ENCODE data around the gene SLC35E3.

Gene SLC35E3

DNA sequence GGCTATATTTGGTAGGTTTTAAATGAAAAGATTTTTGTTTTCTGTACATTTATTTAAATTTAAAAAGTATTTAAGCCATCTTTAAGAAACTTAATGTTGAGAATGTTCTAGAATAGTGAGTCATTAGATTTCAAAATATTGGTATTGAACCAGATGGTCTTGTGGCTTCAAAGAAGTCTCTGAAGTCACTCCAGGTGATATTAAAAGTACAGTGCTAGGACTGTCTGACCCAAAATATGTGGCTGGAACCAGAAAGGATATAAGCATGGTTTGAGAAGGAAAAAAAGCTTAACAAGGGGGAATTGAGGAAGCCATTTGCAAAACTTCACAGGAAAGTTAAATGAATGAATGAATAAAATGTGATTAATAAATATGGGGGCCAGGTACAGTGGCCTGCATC, 33.3 kb downstream of the SLC35E3 start:
- Histone ChIP-seq H3K79me1 (ENCODE audit: low read length) (no peaks in the 10 kb centered on the region), H3K27me3 (ENCODE audit: insufficient read depth, low read length, poor library complexity) (no peaks in the 10 kb centered on the region), H3K18ac (ENCODE audit: low read length) (no peak overlapping the region), H2BK5ac (ENCODE audit: low read length) (no peak overlapping the region), H2BK120ac (ENCODE audit: low read depth, low read length) (no peak overlapping the region), H3K56ac (ENCODE audit: low read length) (no peak overlapping the region), H3K4me3 (ENCODE audit: low read length) (no peak overlapping the region), H4K8ac (ENCODE audit: low read depth, low read length) (no peak overlapping the region), H3K9ac (ENCODE audit: low read length) (no peak overlapping the region), H4K5ac (ENCODE audit: low read length) (no peak overlapping the region), H3K4me2 (ENCODE audit: low read length) (no peak overlapping the region), H3K4ac (ENCODE audit: low read depth, low read length) (no peak overlapping the region), H2BK15ac (replicated peaks; ENCODE audit: low read depth) (no peak overlapping the region), H3K79me2 (ENCODE audit: control insufficient read depth, insufficient read depth, low read length) (no peaks in the 10 kb centered on the region), H2AK5ac (ENCODE audit: low read length) (no peak overlapping the region), H3K23ac (ENCODE audit: low read length) (no peak overlapping the region), H3K4me1 (ENCODE audit: control insufficient read depth, low read depth, low read length) (no peaks in the 10 kb centered on the region), H3K27ac (ENCODE audit: low read depth, low read length) (no peak overlapping the region), H3K36me3 (ENCODE audit: control insufficient read depth, insufficient read depth, low read length) (no peaks in the 10 kb centered on the region)
- no peak for DNase-seq

GRCh38 chr12:68780731-68781130, 34.8 kb downstream of the SLC35E3 start:
- WGBS (ENCODE audit: extremely low coverage, insufficient coverage, low lambda C conversion rate): no CpG with 5 or more reads among the region's 6 CpGs
- no peaks in the 10 kb centered on the region for H3K79me1 ChIP-seq (ENCODE audit: low read length)
- H3K27ac ChIP-seq (ENCODE audit: low read depth, low read length): no peak overlapping the region
- no peak overlapping the region for H2AK5ac ChIP-seq (ENCODE audit: low read length)
- H2BK120ac ChIP-seq (ENCODE audit: low read depth, low read length): no peak overlapping the region
- H3K36me3 ChIP-seq (ENCODE audit: control insufficient read depth, insufficient read depth, low read length): no peaks in the 10 kb centered on the region
- H2BK5ac ChIP-seq (ENCODE audit: low read length): no peak overlapping the region
- no peak overlapping the region for H2BK15ac ChIP-seq (replicated peaks; ENCODE audit: low read depth)
- H3K9ac ChIP-seq (ENCODE audit: low read length): no peak overlapping the region
- H3K79me2 ChIP-seq (ENCODE audit: control insufficient read depth, insufficient read depth, low read length): no peaks in the 10 kb centered on the region
- no peak overlapping the region for H4K8ac ChIP-seq (ENCODE audit: low read depth, low read length)
- H3K23ac ChIP-seq (ENCODE audit: low read length): no peak overlapping the region
- DNase-seq: peak; percentile 45
- no peaks in the 10 kb centered on the region for H3K4me1 ChIP-seq (ENCODE audit: control insufficient read depth, low read depth, low read length)
- no peak overlapping the region for H4K5ac ChIP-seq (ENCODE audit: low read length)
- no peak overlapping the region for H3K18ac ChIP-seq (ENCODE audit: low read length)
- H3K4me2 ChIP-seq (ENCODE audit: low read length): no peak overlapping the region
- no peak overlapping the region for H3K4ac ChIP-seq (ENCODE audit: low read depth, low read length)
- no peak overlapping the region for H3K56ac ChIP-seq (ENCODE audit: low read length)
- H3K27me3 ChIP-seq (ENCODE audit: insufficient read depth, low read length, poor library complexity): no peaks in the 10 kb centered on the region
- H3K4me3 ChIP-seq (ENCODE audit: low read length): no peak overlapping the region

DNA sequence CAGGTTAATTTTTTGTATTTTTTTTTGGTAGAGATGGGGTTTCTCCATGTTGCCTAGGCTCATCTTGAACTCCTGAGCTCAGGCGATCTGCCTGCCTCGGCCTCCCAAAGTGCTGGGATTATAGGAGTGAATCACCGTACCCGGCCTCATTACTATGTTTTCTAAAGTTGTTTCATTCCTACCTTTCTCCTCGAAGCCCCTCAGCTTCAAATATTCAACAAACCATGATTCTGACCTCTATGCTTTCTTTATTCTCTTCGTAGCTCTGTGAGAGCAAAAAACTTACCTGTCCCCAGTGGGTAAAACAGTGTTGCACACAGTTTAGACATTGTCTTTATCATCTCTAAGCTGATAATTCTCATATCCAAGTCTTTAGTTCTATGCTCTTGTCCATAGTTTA, 35.8 kb downstream of the SLC35E3 start:
- H2BK120ac ChIP-seq (ENCODE audit: low read depth, low read length): no peak overlapping the region
- no peak overlapping the region for H3K4me2 ChIP-seq (ENCODE audit: low read length)
- H3K56ac ChIP-seq (ENCODE audit: low read length): no peak overlapping the region
- no peak overlapping the region for H3K9ac ChIP-seq (ENCODE audit: low read length)
- no peak overlapping the region for H3K27ac ChIP-seq (ENCODE audit: low read depth, low read length)
- H3K4me1 ChIP-seq (ENCODE audit: control insufficient read depth, low read depth, low read length): no peaks in the 10 kb centered on the region
- H3K79me1 ChIP-seq (ENCODE audit: low read length): no peaks in the 10 kb centered on the region
- H4K8ac ChIP-seq (ENCODE audit: low read depth, low read length): no peak overlapping the region
- H2BK15ac ChIP-seq (replicated peaks; ENCODE audit: low read depth): no peak overlapping the region
- DNase-seq: no peak
- H3K23ac ChIP-seq (ENCODE audit: low read length): no peak overlapping the region
- no CpG with 5 or more reads among the region's 6 CpGs for WGBS (ENCODE audit: extremely low coverage, insufficient coverage, low lambda C conversion rate)
- no peak overlapping the region for H2AK5ac ChIP-seq (ENCODE audit: low read length)
- H3K79me2 ChIP-seq (ENCODE audit: control insufficient read depth, insufficient read depth, low read length): no peaks in the 10 kb centered on the region
- H2BK5ac ChIP-seq (ENCODE audit: low read length): no peak overlapping the region
- no peak overlapping the region for H3K4me3 ChIP-seq (ENCODE audit: low read length)
- H3K27me3 ChIP-seq (ENCODE audit: insufficient read depth, low read length, poor library complexity): no peaks in the 10 kb centered on the region
- H3K36me3 ChIP-seq (ENCODE audit: control insufficient read depth, insufficient read depth, low read length): no peaks in the 10 kb centered on the region
- H4K5ac ChIP-seq (ENCODE audit: low read length): no peak overlapping the region
- H3K18ac ChIP-seq (ENCODE audit: low read length): no peak overlapping the region
- H3K4ac ChIP-seq (ENCODE audit: low read depth, low read length): no peak overlapping the region

DNA sequence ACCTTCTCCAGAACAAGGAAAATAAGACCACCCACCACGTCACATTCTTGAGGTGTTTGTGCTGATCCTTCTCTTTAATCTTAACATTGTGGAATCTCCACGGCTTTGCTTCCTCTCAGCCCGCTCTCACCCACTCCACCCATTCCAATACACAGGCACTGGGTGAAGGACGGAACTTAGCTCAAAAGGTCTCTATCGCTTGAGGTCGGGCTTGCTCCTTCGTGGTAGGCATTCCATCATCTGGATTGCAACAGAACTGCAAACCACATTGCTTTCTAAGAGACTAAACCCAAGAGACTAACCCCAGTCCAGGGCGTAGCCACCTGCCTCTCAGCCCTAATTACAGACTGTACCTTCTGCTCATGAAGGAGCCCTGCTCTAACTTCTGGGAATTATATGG, 38.0 kb downstream of the SLC35E3 start:
- Histone ChIP-seq H4K8ac (ENCODE audit: low read depth, low read length) (no peak overlapping the region), H3K79me1 (ENCODE audit: low read length) (no peaks in the 10 kb centered on the region), H3K79me2 (ENCODE audit: control insufficient read depth, insufficient read depth, low read length) (no peaks in the 10 kb centered on the region), H3K23ac (ENCODE audit: low read length) (no peak overlapping the region), H3K4ac (ENCODE audit: low read depth, low read length) (no peak overlapping the region), H3K4me2 (ENCODE audit: low read length) (no peak overlapping the region), H3K4me3 (ENCODE audit: low read length) (no peak overlapping the region), H2BK120ac (ENCODE audit: low read depth, low read length) (no peak overlapping the region), H2BK15ac (replicated peaks; ENCODE audit: low read depth) (no peak overlapping the region), H3K56ac (ENCODE audit: low read length) (no peak overlapping the region), H3K36me3 (ENCODE audit: control insufficient read depth, insufficient read depth, low read length) (no peaks in the 10 kb centered on the region), H3K9ac (ENCODE audit: low read length) (no peak overlapping the region), H3K27me3 (ENCODE audit: insufficient read depth, low read length, poor library complexity) (no peaks in the 10 kb centered on the region), H4K5ac (ENCODE audit: low read length) (no peak overlapping the region), H3K4me1 (ENCODE audit: control insufficient read depth, low read depth, low read length) (no peaks in the 10 kb centered on the region), H3K27ac (ENCODE audit: low read depth, low read length) (no peak overlapping the region), H3K18ac (ENCODE audit: low read length) (no peak overlapping the region), H2BK5ac (ENCODE audit: low read length) (no peak overlapping the region), H2AK5ac (ENCODE audit: low read length) (no peak overlapping the region)
- no CpG with 5 or more reads among the region's 8 CpGs for WGBS (ENCODE audit: extremely low coverage, insufficient coverage, low lambda C conversion rate)
- no peak for DNase-seq

GRCh38 chr12:68785358-68785757, 39.4 kb downstream of the SLC35E3 start:
- DNase-seq: no peak
- WGBS (ENCODE audit: extremely low coverage, insufficient coverage, low lambda C conversion rate): no CpG with 5 or more reads among the region's 2 CpGs
- Histone ChIP-seq H4K8ac (ENCODE audit: low read depth, low read length) (no peak overlapping the region), H3K27me3 (ENCODE audit: insufficient read depth, low read length, poor library complexity) (no peaks in the 10 kb centered on the region), H3K4me3 (ENCODE audit: low read length) (no peak overlapping the region), H3K56ac (ENCODE audit: low read length) (no peak overlapping the region), H2AK5ac (ENCODE audit: low read length) (no peak overlapping the region), H3K4me1 (ENCODE audit: control insufficient read depth, low read depth, low read length) (no peaks in the 10 kb centered on the region), H3K4me2 (ENCODE audit: low read length) (no peak overlapping the region), H2BK120ac (ENCODE audit: low read depth, low read length) (no peak overlapping the region), H3K27ac (ENCODE audit: low read depth, low read length) (no peak overlapping the region), H3K79me2 (ENCODE audit: control insufficient read depth, insufficient read depth, low read length) (no peaks in the 10 kb centered on the region), H3K4ac (ENCODE audit: low read depth, low read length) (no peak overlapping the region), H3K9ac (ENCODE audit: low read length) (no peak overlapping the region), H2BK5ac (ENCODE audit: low read length) (no peak overlapping the region), H2BK15ac (replicated peaks; ENCODE audit: low read depth) (no peak overlapping the region), H3K18ac (ENCODE audit: low read length) (no peak overlapping the region), H3K36me3 (ENCODE audit: control insufficient read depth, insufficient read depth, low read length) (no peaks in the 10 kb centered on the region), H3K23ac (ENCODE audit: low read length) (no peak overlapping the region), H3K79me1 (ENCODE audit: low read length) (no peaks in the 10 kb centered on the region), H4K5ac (ENCODE audit: low read length) (no peak overlapping the region)

GRCh38 chr12:68785823-68786222, 39.8 kb downstream of the SLC35E3 start:
- no peak overlapping the region for H2BK5ac ChIP-seq (ENCODE audit: low read length)
- H3K79me2 ChIP-seq (ENCODE audit: control insufficient read depth, insufficient read depth, low read length): no peaks in the 10 kb centered on the region
- H3K4ac ChIP-seq (ENCODE audit: low read depth, low read length): no peak overlapping the region
- H3K18ac ChIP-seq (ENCODE audit: low read length): no peak overlapping the region
- H3K79me1 ChIP-seq (ENCODE audit: low read length): no peaks in the 10 kb centered on the region
- no peak overlapping the region for H3K56ac ChIP-seq (ENCODE audit: low read length)
- DNase-seq: no peak
- no peak overlapping the region for H2AK5ac ChIP-seq (ENCODE audit: low read length)
- H3K9ac ChIP-seq (ENCODE audit: low read length): no peak overlapping the region
- no peaks in the 10 kb centered on the region for H3K4me1 ChIP-seq (ENCODE audit: control insufficient read depth, low read depth, low read length)
- no peak overlapping the region for H3K4me2 ChIP-seq (ENCODE audit: low read length)
- H4K5ac ChIP-seq (ENCODE audit: low read length): no peak overlapping the region
- H4K8ac ChIP-seq (ENCODE audit: low read depth, low read length): no peak overlapping the region
- H3K27me3 ChIP-seq (ENCODE audit: insufficient read depth, low read length, poor library complexity): no peaks in the 10 kb centered on the region
- H3K27ac ChIP-seq (ENCODE audit: low read depth, low read length): no peak overlapping the region
- H3K23ac ChIP-seq (ENCODE audit: low read length): no peak overlapping the region
- H2BK120ac ChIP-seq (ENCODE audit: low read depth, low read length): no peak overlapping the region
- H3K36me3 ChIP-seq (ENCODE audit: control insufficient read depth, insufficient read depth, low read length): no peaks in the 10 kb centered on the region
- H3K4me3 ChIP-seq (ENCODE audit: low read length): no peak overlapping the region
- WGBS (ENCODE audit: extremely low coverage, insufficient coverage, low lambda C conversion rate): no CpG with 5 or more reads among the region's 5 CpGs
- no peak overlapping the region for H2BK15ac ChIP-seq (replicated peaks; ENCODE audit: low read depth)
